Endothelial cell of umbilical vein (primary cell): Measurements from ENCODE around the gene MGP. TPM values are rescaled to one million over a fixed set of nuclear protein-coding genes. Genes with fewer than 3 reads are reported as not detected.

ENCODE experiments used
- BruUV-seq: library from RNA; stranded (reverse); fragments of 400-500 nt; replicated peaks from 2 replicates; lab custom pipeline; 2021; lab: Mats Ljungman, UMichigan
- CTCF ChIA-PET: fragments of 300-600, 350-600 bp; sonication (Branson Sonifier 250); formaldehyde crosslinking; loops from one replicate; lab custom pipeline; 2021; ENCODE audit warnings: antibody characterized with exemption, inconsistent platforms; lab: Charles Lee
- POLR2A ChIA-PET: fragments of 300-600, 350-600 bp; sonication (Branson Sonifier 250); formaldehyde crosslinking; loops from one replicate; lab custom pipeline; 2021; ENCODE audit warnings: antibody characterized with exemption, inconsistent platforms; lab: Charles Lee
- DNase-seq: peaks from one replicate; pipeline ENCODE4 v3.0.0-alpha.2; 2011; ENCODE audit warnings: low read depth, low spot score
- FAIRE-seq: peaks from 2 replicates; lab custom pipeline; 2011; peaks lifted over from hg19 to GRCh38; lab: Jason Lieb, UNC
- H2AFZ ChIP-seq: 2 replicates; pipeline ENCODE4 v1.6.0; 2012; ENCODE audit warnings: low read depth, low read length, control low read depth, inconsistent platforms
- H3K27ac ChIP-seq: 2 replicates; pipeline ENCODE4 v1.5.1; 2011; ENCODE audit warnings: low read depth, mild to moderate bottlenecking, control low read depth, low read length, moderate library complexity; ENCODE audit not compliant: insufficient read depth
- H3K27me3 ChIP-seq, 2 experiments: 2 replicates each; pipeline versions ENCODE4 v1.6.0 to v1.6.1; 2011; ENCODE audit warnings: low read length in 2 of 2, mixed read lengths in 1 of 2; ENCODE audit not compliant: control insufficient read depth in 2 of 2, insufficient read depth in 2 of 2
- H3K36me3 ChIP-seq, 2 experiments: 2 replicates in 1 of 2; 3 replicates in 1 of 2; pipeline ENCODE4 v1.5.1; 2011; ENCODE audit warnings: low read length in 2 of 2, mild to moderate bottlenecking in 1 of 2, moderate library complexity in 1 of 2; ENCODE audit not compliant: control insufficient read depth in 2 of 2, insufficient read depth in 2 of 2; ENCODE audit errors: extremely low read depth in 1 of 2
- H3K4me1 ChIP-seq: 3 replicates; pipeline ENCODE4 v1.5.1; 2011; ENCODE audit warnings: mild to moderate bottlenecking, low read length; ENCODE audit not compliant: control insufficient read depth, insufficient read depth; ENCODE audit errors: extremely low read depth
- H3K4me2 ChIP-seq: 2 replicates; pipeline ENCODE4 v1.6.1; 2011; ENCODE audit warnings: low read length, control low read depth, mixed read lengths; ENCODE audit not compliant: insufficient read depth
- H3K4me3 ChIP-seq, 3 experiments: fragments of 200-600 bp in 1 of 3; sonication (generic), shearing (Covaris generic) in 1 of 3; replicated peaks in 1 of 3; 2 replicates each; pipeline ENCODE4 v1.5.1; 2011 to 2016; ENCODE audit warnings: control low read depth in 3 of 3, low read length in 3 of 3, mild to moderate bottlenecking in 2 of 3, inconsistent platforms in 1 of 3, low read depth in 1 of 3, moderate library complexity in 1 of 3; ENCODE audit not compliant: insufficient read depth in 1 of 3
- H3K79me2 ChIP-seq: 2 replicates; pipeline ENCODE4 v1.6.0; 2012; ENCODE audit warnings: low read length, inconsistent platforms; ENCODE audit not compliant: control insufficient read depth, insufficient read depth
- H3K9ac ChIP-seq: replicated peaks from 2 replicates; pipeline ENCODE3; 2011; ENCODE audit warnings: low read length, control low read depth; ENCODE audit not compliant: insufficient read depth; ENCODE audit errors: extremely low read depth
- H3K9me1 ChIP-seq: replicated peaks from 3 replicates; pipeline ENCODE4 v1.6.0; 2011; ENCODE audit warnings: mild to moderate bottlenecking, low read length; ENCODE audit not compliant: control insufficient read depth, insufficient read depth; ENCODE audit errors: extremely low read depth
- H3K9me3 ChIP-seq: replicated peaks from 2 replicates; pipeline ENCODE4 v1.5.1; 2012; ENCODE audit warnings: low read length, inconsistent platforms; ENCODE audit not compliant: control insufficient read depth, insufficient read depth
- H4K20me1 ChIP-seq: replicated peaks from 2 replicates; pipeline ENCODE3; 2011; ENCODE audit warnings: mild to moderate bottlenecking, low read length; ENCODE audit not compliant: control insufficient read depth, insufficient read depth; ENCODE audit errors: extremely low read depth
- EZH2 ChIP-seq: IDR thresholded peaks from 2 replicates; pipeline ENCODE4 v1.6.1; 2012; ENCODE audit warnings: borderline replicate concordance, low read depth, mild to moderate bottlenecking, moderate library complexity, low read length, inconsistent platforms; ENCODE audit not compliant: severe bottlenecking
- FOS ChIP-seq: IDR thresholded peaks from 2 replicates; pipeline ENCODE4 v1.6.1; 2011; ENCODE audit warnings: mild to moderate bottlenecking, low read length, moderate library complexity, borderline replicate concordance; ENCODE audit not compliant: insufficient read depth
- GATA2 ChIP-seq: IDR thresholded peaks from 2 replicates; pipeline ENCODE4 v1.7.0; 2011; ENCODE audit warnings: low read depth, mild to moderate bottlenecking, moderate library complexity, mixed read lengths, low read length; ENCODE audit not compliant: insufficient read length, insufficient read depth
- JUN ChIP-seq: IDR thresholded peaks from 2 replicates; pipeline ENCODE4 v1.6.1; 2011; ENCODE audit warnings: borderline replicate concordance, low read depth; ENCODE audit not compliant: insufficient read length, insufficient read depth
- MAX ChIP-seq: IDR thresholded peaks from 2 replicates; pipeline ENCODE4 v1.6.1; 2011; ENCODE audit not compliant: insufficient read depth, insufficient read length
- MYC ChIP-seq: IDR thresholded peaks from one replicate; pipeline ENCODE4 v1.6.1; 2011; ENCODE audit warnings: mild to moderate bottlenecking, low read depth, low read length
- POLR2A ChIP-seq: IDR thresholded peaks from 2 replicates; pipeline ENCODE4 v1.6.1; 2012; ENCODE audit warnings: low read depth, mild to moderate bottlenecking, control low read depth, low read length
- POLR2AphosphoS5 ChIP-seq: IDR thresholded peaks from 2 replicates; pipeline ENCODE4 v1.6.1; 2012; ENCODE audit warnings: low read depth, mild to moderate bottlenecking, control low read depth, low read length, moderate library complexity; ENCODE audit not compliant: insufficient read depth
- dilution Hi-C: fragments of 300-500 bp; cut with MboI; formaldehyde crosslinking; loops from one replicate; pipeline ENCODE4 v1.15.0; 2019; ENCODE audit warnings: low sequenced_read_pairs; ENCODE audit not compliant: extremely low pct_ligation_motif_present
- intact Hi-C: fragments of 100-400 bp; cut with micrococcal nuclease; formaldehyde crosslinking; loops from one replicate; pipeline ENCODE4 v1.10.0; 2022
- polyA plus RNA-seq, 4 experiments: library from polyadenylated mRNA; depleted of rRNA in 3 of 4; stranded (reverse) in 3 of 4; unstranded in 1 of 4; fragments of >200 nt; gene quantifications; 2 replicates each; pipeline versions ENCODE4 v1.2.1 to v1.2.3, GENCODE V29; 2011 to 2012; ENCODE audit warnings: missing spikeins in 1 of 4
- total RNA-seq: library from RNA; stranded (reverse); gene quantifications from 2 replicates; pipeline ENCODE4 v1.2.3, GENCODE V29; 2021
- TF ChIP-seq, protein P1 (sequence below), 2 donors: IDR thresholded peaks; 1 replicate in 1 of 2; 2 replicates in 1 of 2; pipeline ENCODE4 v1.5.1; 2011; ENCODE audit warnings: low read length in 2 of 2, mild to moderate bottlenecking in 2 of 2, moderate library complexity in 2 of 2, control low read depth in 1 of 2, inconsistent platforms in 1 of 2, low read depth in 1 of 2; ENCODE audit not compliant: insufficient read depth in 1 of 2; ENCODE audit errors: extremely low read depth in 1 of 2

Gene MGP
- total and polyA plus RNA-seq, 2 donors (not counting 3 experiments of a cell fraction or from before 2014, with no cell fraction given): 284 to 479 TPM

- no peak for TF ChIP-seq FOS
- Histone ChIP-seq H3K4me3 (no peak overlapping the region), H3K27me3 (no peaks in the 10 kb centered on the region), H2AFZ (peak overlapping the region; percentile 7), H3K9me1 (no peaks in the 10 kb centered on the region), H3K27ac (no peak overlapping the region), H3K36me3 (no peaks in the 10 kb centered on the region), H3K79me2 (no peaks in the 10 kb centered on the region), H3K9me3 (no peaks in the 10 kb centered on the region), H3K4me1 (no peaks in the 10 kb centered on the region), H3K9ac (no peak overlapping the region), H4K20me1 (no peaks in the 10 kb centered on the region), H3K4me2 (no peak overlapping the region)
- ChIA-PET POLR2A (no interaction called here), CTCF (interaction anchor here (0.6 to 2.8 kb wide), 14 partner anchors 9 to 655 kb away, joined by 3 to 11 read pairs (median 3); no protein-coding TSS in a partner anchor)
- intact Hi-C loops: loop anchor here (1.0 kb wide), 1 partner anchor 9 kb away; no protein-coding TSS in a partner anchor
- DNase-seq (no peak), FAIRE-seq (peak; percentile 18)
- no TSS peak for BruUV-seq
- dilution Hi-C loops: no loop called here
Observed at GRCh38 chr12:14892726-14893505, 7.3 kb upstream of the MGP start.

DNA sequence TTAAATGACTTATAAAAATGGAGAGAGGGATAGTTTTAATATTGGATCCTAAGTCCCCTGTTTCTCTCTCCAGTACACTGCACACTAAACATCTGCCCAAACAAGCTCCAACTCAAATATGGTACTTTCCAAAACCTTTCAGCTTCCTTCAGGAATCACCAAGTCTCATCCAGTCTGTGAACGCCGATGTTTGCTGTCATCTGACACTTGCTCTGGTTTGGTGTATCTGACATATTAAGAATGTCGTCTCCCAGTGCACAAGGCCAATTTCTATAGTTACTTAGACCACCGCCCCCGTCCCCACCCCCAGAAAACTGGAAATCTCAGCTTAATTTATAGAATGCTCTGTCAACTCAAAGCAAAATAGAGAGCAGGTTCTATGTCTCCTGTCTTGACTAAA lies 5.0 kb upstream of the MGP start:
- FAIRE-seq (no peak), DNase-seq (no peak)
- Histone ChIP-seq H3K9ac (no peak overlapping the region), H3K27ac (no peak overlapping the region), H3K9me1 (no peaks in the 10 kb centered on the region), H3K79me2 (no peaks in the 10 kb centered on the region), H3K4me3 (no peak overlapping the region), H4K20me1 (no peaks in the 10 kb centered on the region), H3K36me3 (no peaks in the 10 kb centered on the region), H3K4me2 (no peak overlapping the region), H2AFZ (no peak overlapping the region), H3K4me1 (peaks cover 11% of the 10 kb centered on the region), H3K9me3 (no peaks in the 10 kb centered on the region), H3K27me3 (no peaks in the 10 kb centered on the region)
- ChIA-PET CTCF (interaction anchor here (1.0 to 1.1 kb wide), 3 partner anchors 8 to 44 kb away, joined by 4 read pairs; no protein-coding TSS in a partner anchor), POLR2A (no interaction called here)
- BruUV-seq: no TSS peak
- dilution Hi-C loops: no loop called here
- no peak for TF ChIP-seq GATA2
- TF ChIP-seq POLR2A: no peak
- TF ChIP-seq EZH2: no peak
- TF ChIP-seq, protein P1, sequence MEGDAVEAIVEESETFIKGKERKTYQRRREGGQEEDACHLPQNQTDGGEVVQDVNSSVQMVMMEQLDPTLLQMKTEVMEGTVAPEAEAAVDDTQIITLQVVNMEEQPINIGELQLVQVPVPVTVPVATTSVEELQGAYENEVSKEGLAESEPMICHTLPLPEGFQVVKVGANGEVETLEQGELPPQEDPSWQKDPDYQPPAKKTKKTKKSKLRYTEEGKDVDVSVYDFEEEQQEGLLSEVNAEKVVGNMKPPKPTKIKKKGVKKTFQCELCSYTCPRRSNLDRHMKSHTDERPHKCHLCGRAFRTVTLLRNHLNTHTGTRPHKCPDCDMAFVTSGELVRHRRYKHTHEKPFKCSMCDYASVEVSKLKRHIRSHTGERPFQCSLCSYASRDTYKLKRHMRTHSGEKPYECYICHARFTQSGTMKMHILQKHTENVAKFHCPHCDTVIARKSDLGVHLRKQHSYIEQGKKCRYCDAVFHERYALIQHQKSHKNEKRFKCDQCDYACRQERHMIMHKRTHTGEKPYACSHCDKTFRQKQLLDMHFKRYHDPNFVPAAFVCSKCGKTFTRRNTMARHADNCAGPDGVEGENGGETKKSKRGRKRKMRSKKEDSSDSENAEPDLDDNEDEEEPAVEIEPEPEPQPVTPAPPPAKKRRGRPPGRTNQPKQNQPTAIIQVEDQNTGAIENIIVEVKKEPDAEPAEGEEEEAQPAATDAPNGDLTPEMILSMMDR (IDR thresholded peaks at IDR 0.05; ENCODE audit: extremely low read depth in 1 of 2, insufficient read depth in 1 of 2, low read depth in 1 of 2, low read length in 2 of 2): no peak
- no peak for TF ChIP-seq MAX
- no peak for TF ChIP-seq FOS
- TF ChIP-seq MYC: no peak
- TF ChIP-seq POLR2AphosphoS5: no peak
- no peak for TF ChIP-seq JUN
- intact Hi-C loops: no loop called here
